Activated CD8-positive, alpha-beta memory T cell treated with anti-CD3 and anti-CD28 coated beads, Interleukin-2, amount 50 U/mL, for 1 hour (primary cell): ENCODE data around the gene PGP.

ENCODE experiments used
- DNase-seq: peaks from one replicate; pipeline ENCODE4 v3.0.0-alpha.2; 2020; ENCODE audit errors: extremely low read depth

Gene PGP

DNA sequence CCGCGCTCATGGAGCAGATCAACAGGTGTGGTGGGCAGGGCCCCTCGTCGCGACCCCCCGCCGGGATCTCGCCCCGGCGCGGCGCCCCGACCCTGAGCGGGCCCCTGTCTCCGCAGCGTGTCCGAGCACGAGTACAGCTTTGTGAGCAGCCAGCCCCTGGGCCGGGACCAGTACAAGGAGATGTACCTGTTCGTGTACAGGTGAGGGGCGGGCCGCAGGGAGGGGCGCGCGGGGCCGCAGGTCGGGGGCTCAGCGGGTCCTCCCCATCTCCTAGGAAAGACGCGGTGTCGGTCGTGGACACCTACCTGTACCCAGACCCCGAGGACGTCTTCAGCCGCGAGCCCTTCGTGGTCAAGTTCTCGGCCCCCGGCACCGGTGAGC, 22.5 kb upstream of the PGP start:
- no peak for DNase-seq

DNA sequence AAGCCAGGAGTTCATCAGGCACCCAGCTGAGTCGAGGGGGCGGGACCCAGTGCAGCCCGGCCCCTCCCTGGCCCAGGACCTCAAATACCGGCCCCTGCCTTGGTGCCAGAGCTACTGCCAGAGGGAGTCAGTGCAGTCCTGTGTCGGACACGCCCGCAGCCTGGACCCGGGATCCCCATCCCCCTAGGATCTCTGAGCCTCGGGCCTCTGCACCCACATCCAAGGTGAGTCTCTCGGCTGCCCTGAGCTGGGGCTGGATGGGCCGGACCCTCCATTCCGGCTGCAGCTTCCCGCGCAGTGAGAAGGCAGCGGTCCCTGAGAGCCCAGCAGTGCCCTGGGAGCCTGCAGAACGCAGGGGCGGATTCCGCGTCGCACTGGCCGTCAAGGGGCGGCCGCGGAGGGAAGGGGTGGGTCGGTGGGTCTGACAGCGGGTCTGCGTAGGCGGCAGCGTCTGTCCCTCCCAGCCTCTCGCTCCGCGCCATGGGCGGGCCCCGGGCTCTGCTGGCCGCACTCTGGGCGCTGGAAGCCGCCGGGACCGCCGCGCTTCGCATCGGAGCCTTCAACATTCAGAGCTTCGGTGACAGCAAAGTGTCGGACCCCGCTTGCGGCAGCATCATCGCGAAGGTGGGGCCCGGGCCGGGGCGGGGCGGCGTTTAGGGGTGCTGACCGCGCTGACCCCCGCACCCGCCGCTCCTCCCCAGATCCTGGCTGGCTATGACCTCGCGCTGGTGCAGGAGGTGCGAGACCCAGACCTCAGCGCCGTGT, 21.9 kb upstream of the PGP start, which contains the start of gene DNASE1L2:
TSS of gene DNASE1L2 (plus strand) at position 108 of the 765 bp plus-strand sequence. CDS start at position 481, 373 bp downstream.
- DNase-seq, result no peak

DNA sequence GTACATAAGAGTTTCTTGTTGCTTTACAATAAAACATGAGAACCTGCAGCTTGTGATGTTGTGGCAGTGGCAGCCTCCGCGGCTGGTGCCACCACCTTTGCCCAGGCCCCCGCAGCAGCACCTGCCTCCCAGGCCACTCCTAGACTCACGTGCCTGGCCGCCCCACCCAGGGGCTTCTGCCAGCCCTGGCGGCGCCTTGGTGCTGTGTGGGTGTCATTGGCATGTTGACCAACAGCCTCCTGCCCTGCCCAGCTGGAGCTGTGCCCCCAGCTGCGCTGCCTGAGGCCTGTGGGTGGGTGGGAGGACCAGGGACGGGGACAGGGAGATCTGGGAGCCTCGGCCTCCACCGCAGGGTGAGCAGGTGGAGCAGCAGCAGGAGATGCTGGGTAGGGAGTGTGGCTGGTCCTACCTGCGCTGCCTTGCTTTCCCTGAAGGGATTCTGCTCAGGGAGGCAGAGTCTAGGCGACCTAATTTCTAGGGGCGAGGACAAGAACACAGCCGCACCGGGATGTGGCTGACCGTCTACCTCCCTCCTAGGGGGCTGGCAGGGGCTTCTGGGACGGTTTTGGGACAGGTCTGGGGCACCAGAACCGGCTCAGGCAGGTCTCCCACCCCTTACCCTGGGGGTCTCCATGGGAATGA, 21.2 kb upstream of the PGP start:
- no peak for DNase-seq

DNA sequence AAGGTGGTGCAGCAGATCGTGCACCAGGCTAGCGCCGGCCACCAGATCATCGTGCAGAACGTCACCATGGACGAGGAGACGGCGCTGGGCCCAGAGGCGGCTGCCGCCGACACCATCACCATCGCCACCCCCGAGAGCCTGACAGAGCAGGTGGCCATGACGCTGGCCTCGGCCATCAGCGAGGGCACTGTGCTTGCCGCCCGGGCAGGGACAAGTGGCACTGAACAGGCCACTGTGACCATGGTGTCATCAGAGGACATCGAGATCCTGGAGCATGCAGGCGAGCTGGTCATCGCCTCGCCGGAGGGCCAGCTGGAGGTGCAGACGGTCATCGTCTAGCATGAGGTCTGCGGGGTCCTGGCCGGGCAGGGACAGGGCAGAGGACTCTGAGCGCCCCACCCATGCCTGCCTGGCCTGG, 20.6 kb upstream of the PGP start:
- DNase-seq, result no peak

DNA sequence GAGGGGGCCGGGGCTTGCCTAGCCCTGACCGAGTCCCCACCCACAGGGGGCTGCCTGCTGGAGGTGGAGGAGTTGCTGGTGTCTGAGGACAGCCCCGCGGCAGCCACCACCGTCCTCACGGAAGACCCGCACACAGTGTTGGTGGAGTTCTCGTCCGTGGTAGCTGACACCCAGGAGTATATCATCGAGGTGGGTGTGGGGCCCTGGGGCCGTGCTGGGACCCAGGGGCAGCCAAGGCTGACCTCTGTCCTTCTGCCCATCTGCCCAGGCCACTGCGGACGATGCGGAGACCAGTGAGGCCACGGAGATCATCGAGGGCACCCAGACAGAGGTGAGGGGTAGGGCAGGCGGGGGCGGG, 20.2 kb upstream of the PGP start:
- no peak for DNase-seq

DNA sequence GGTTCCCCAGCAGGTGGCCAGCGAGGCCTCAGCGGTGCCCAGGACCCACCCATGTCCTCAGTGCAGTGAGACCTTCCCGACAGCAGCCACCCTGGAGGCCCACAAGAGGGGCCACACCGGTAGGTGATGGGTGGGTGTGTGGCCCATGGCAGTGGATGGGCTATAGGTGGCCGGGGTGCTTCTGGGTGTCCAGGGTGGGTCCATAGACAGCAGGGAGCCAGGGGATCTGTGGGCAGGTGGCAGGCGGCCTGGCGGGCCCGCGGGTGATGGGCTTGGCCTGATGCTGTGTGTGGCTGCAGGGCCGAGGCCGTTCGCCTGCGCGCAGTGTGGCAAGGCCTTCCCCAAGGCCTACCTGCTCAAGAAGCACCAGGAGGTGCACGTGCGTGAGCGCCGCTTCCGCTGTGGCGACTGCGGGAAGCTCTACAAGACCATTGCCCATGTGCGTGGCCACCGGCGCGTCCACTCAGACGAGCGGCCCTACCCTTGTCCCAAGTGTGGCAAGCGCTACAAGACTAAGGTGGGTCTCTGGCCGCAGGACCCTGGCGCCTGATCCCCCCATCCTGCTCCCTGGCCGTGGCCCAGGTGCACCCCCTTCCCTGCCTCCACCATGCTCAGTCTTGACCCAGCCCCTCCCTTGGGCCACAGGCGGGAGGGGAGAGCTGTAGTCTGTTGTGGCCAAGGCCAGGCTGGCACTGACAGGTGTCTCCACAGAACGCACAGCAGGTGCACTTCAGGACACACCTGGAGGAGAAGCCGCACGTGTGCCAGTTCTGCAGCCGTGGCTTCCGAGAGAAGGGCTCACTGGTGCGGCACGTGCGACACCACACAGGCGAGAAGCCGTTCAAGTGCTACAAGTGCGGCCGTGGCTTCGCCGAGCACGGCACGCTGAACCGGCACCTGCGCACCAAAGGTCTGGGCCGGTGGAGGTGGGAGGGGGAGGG, 19.5 kb upstream of the PGP start:
- DNase-seq, result no peak

DNA sequence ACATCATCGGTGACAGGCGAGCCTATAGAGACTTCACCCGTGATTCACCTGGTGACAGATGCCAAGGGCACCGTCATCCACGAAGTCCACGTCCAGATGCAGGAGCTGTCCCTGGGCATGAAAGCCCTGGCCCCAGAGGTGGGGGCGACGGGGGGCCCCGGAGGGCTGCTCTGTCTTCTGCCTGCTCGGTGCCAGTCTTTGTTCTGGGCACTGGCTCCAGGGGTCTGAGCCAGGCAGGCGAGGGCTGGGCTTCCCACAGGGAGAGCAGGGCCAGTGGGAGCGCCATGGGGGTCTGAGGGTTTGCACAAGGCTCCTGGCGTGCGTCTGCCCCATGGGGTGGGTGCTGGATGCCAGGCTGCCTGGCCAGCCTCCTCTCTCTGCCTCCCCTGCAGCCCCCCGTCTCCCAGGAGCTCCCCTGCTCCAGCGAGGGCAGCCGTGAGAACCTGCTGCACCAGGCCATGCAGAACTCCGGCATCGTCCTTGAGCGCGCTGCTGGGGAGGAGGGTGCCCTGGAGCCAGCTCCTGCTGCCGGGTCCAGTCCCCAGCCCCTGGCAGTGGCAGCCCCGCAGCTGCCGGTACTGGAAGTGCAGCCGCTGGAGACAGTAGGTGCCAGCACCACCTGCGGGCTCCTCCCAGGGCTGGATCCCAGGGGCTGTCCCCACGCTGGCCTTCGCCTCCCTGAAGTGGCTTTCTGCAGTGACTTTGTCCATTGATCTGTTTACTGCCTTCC, 18.6 kb upstream of the PGP start:
- DNase-seq, result no peak

DNA sequence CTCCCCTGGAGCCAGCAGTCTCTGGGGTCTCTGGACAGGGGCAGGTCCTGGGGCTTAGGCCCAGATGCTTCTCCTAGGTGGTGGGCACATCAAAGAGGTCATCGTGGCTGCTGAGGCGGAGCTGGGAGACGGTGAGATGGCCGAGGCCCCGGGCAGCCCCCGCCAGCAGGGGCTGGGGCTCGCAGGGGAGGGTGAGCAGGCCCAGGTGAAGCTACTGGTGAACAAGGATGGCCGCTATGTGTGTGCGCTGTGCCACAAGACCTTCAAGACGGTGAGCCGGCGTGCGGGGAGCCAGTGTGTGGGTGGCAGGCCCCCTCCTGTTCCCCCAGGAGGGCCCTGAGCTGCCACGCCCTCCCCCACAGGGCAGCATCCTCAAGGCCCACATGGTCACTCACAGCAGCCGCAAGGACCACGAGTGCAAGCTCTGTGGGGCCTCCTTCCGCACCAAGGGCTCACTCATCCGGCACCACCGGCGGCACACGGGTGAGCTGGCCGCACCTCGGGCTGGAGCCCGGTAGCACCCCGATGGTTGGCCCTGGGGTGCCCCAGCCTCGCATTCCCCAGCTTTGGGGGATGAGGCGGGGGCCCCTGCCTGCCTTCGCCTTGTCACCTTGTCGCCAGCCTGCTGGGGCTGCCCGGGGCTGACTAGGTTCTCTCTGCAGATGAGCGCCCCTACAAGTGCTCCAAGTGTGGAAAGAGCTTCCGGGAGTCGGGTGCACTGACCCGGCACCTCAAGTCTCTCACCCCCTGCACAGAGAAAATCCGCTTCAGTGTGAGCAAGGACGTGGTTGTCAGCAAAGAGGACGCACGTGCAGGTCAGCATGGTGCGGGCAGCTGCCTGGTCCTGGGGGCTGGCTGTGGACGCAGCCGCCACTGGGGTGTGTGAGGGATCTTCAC, 17.7 kb upstream of the PGP start:
- no peak for DNase-seq

DNA sequence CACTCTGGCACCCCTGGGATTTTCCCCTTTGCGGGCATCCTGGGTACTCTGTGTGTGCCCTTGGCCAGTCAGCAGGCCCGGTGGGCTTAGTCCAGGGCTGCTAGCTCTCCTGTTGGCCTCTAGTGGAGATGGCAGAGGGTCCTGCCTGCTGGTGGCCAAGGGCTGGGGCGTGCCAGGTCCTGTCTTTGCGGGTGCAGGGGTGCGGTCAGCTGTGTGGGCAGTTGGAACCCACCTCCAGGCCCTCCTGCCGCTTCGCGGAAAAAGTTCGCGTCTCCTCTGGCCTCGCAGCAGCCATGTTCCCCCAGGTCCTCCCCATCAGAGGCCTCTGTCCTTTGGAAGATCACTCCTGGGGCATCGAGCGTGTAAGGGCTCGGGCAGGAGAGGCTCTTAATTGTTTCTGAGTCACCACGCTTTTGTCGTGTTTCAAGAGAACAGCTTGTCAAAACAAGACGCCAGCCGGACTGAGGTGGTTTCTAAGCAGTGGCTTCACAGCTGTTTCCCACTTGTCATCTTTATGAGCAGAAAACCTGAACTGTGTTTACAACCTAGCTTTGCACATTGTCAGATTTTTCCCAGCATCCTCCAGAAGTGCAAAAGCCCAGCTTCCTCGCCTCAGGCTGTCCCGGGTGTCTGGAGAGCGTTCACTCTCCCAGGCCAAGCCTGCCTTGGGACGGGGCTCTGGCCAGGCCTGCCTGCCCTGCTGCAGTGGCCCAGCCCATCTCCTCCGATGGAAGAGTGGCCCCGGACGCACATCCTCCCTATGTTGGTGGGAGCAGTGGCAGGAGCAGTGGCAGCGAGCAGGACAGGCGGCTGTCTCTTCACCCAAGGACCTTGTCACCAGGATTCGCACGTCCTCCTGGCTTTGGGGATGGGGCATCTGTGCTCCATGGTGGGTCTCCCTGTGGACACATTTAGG, 16.6 kb upstream of the PGP start:
- DNase-seq, result no peak

DNA sequence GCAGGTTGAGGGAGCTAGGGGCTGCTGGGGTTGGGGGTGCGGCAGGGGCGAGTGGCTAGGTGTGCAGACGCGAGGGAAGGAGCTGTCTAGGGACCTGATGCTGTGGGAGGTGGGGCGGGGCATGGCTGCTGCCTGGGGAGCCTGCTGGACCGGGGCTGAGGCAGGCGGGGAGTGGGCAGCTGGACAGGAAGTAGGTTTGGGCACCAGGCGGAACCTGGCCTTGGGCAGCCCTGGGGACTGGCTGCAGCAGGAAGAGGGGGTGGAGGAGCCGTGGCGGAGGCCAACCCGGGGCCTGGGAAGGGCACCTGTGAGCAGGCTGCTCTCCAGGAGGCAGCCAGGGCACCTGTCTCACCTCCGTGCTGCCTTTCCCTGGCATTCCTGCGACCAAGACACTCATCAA, 15.7 kb upstream of the PGP start:
- DNase-seq, result no peak

DNA sequence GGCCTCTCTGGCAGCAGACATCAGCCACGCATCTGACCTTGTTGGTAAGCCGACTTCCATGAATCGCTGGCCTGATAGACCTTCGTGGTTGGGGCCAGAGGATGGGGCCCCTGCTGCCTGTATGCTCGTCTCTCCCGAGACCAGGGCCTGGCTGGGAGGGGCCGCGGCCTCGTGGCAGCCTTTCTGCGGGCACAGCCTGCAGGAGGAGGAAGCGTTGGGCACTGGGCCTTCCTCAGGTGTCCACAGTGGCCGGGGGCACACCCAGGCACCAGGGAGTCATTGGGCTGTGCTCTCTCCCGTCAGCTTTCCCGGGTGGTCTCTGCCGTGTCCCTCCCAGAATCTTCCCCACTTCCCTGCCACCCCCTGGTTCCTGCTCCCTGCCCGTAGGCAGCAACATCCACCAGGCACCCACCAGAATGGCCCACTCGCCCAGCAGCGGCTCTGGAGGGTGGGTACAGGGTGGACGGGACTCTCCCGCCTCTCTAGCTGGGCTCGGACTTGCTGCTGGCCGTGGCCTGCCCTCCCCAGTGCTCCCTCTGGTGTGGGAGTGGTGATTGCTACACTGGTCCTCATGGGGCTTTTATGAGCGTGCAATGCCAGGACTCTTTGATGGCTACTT, 15.1 kb upstream of the PGP start:
- DNase-seq, result no peak

DNA sequence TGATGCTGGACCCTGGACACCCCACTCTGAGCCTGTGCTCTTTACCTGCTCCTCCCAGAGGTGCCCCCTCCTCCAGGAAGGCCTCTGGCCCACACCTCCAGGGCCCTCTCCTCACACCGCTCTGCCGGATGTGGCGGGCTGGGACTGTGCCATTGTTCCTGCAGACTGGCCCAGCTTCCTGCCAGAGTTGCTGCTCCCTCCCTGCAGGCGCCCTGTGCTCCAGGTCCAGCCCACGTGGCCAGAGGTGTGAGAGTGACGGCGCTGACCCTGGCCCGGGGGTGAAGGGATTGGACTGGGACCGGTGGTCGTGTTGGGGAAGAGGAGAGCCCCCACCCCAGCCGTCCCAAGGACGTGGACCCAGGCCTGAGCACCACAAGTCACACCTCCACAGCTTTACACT, 14.5 kb upstream of the PGP start:
- DNase-seq, result no peak

DNA sequence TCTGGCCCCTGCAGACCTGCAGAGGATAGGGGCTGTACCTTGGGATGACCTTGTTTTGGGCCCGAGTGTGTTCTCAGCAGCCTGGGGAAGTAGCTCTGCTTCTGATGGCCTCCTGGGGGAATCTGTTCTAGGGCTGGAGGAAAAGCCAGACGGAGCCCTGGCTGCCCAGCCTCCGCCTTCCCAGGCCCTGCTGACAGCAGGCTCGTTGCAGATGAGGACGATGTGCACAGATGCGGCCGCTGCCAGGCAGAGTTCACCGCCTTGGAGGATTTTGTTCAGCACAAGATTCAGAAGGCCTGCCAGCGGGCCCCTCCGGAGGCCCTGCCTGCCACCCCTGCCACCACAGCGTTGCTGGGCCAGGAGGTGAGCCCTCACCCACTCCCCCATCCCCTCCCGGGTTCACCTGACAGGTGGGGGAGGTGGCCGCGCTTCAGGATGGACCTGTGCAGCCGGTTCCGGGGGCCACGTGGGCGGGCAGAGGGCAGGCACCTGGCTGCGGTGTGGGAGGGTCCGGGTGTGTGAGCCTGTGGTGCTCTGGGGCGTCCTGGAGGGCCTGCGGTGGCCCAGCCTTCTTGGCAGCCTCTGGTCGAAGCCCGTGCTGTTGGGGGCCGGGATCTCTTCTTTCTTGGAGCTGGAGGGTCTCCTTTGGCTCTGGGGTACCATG, 13.7 kb upstream of the PGP start:
- DNase-seq, result no peak

DNA sequence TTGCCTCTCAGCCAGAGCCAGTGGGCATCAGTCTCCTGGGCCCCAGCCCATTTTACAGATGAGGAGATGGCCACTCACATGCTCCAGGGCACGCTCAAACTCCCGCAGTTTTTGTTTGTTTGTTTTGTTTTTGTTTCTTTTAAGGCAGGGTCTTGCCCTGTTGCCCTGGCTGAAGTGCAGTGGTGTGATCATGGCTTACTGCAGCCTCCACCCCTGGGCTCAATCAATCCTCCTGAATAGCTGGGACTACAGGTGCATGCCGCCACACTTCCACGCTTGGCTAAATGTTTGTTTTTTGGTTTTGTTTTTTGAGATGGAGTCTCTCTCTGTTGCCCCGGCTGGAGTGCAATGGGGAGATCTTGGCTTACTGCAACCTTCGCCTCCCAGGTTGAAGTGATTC, 12.3 kb upstream of the PGP start:
- no peak for DNase-seq

DNA sequence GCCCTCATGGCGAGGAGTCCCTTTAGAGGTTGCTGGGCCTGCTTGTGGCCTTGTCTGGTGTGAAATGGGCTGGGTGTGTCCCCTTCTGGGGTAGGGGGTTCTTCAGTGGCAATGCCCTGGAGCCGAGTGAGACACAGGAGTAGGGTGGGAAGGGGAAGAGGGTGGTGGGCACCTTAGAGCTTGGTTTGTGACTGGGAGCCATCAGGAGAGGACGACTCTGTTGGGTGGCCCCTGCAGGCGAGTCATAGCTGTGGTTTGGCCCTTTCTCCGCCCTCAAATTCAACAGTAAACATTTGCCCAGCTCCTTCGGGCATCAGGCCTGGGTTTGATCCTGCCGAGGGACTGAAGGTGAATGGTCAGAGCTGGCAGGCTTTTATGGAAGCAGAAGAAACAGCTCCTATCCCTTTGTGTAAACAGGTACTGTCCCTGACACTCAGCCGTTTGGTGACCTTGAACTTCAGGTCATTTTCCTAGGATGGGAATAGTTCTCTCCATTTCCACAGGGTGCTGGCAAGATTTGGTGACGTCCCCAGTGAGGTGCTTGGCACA, 11.7 kb upstream of the PGP start:
- DNase-seq, result no peak

DNA sequence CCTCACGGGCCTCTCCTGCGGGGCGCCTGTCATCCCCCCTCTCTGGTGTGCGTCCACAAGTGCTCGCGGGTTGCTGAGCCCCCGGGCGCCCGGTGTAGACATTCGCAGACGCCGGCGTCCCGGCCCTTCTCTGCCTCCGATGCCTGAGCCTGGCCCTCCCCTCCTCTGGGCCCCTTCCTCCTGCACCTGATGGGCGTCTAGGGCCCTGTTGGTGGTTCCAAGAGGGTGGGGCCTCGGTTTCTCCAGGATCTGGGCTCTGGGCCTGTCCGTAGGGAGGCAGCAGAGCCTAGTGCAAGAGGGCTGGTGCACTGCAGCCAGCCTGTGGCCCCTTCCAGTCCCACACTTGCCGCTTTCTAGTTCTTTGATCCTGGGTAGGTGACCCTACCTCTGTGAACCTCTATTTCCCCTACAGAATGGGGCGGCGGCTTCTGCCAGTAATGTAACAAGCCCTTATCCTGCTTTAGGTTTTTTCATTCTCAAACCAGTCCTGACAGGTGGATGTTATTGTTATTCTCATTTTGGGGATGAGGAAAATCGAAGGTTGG, 9.4 kb upstream of the PGP start:
- no peak for DNase-seq

DNA sequence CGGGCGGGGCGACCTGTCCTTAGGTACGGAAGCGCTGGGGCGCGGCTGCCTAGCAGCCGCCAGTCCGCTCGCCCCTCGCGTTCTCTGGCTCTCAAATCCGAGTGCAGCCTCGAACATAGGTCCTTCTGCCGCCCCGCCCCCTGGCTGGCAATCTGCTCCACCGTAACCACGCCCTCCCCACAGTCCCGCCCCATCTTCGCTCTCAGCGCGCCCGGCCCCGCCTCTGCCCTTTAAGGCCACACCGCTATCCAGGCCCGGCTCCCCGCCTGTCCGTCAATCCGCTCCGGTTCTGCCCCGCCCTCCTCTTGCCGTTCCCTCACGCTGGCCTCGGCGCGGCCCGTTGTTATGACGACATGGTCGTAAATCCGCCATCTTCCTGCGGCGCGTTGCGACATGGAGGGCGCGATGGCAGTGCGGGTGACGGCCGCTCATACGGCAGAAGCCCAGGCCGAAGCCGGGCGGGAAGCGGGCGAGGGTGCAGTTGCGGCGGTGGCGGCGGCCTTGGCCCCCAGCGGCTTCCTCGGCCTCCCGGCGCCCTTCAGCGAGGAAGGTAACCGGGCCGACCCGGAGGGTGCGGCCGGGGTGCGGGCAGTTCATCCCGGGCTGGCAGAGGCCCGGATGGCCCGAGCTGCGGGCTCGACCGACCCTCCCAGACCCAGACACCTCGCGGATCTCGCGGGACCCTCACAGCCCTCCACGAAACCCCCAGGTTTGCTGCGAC, 8.7 kb upstream of the PGP start, which contains the start of gene E4F1:
TSS of gene E4F1 (plus strand) at position 371 of the 721 bp plus-strand sequence. CDS start at position 394, 23 bp downstream.
- DNase-seq, result peak; percentile 98
